Measurements from ENCODE around the gene SMG9.

Gene SMG9

GRCh38 chr19:43798546-43799409 is 44.0 kb upstream of the SMG9 start:
- TF ChIP-seq NFIC (IDR thresholded peaks at IDR 0.05), result peak; percentile 42; the same call in 1 of the 2 replicates
- TF ChIP-seq USF1 (IDR thresholded peaks at IDR 0.05), result peak; percentile 51; the same call in 1 of the 2 replicates
- TF ChIP-seq MAX (IDR thresholded peaks at IDR 0.05), result peak; percentile 74
- TF ChIP-seq ZBTB7A (IDR thresholded peaks at IDR 0.05; ENCODE audit: low read depth), result no peak

- no peak for TF ChIP-seq REST (IDR thresholded peaks at IDR 0.05; ENCODE audit: low read depth)
- no peak for TF ChIP-seq TCF12 (IDR thresholded peaks at IDR 0.05; ENCODE audit: low read depth)
- TF ChIP-seq EGR1 (IDR thresholded peaks at IDR 0.05), result no peak
- TF ChIP-seq ZBTB7A (IDR thresholded peaks at IDR 0.05; ENCODE audit: low read depth), result no peak
- TF ChIP-seq CEBPB (IDR thresholded peaks at IDR 0.05), result no peak
- TF ChIP-seq YY1 (IDR thresholded peaks at IDR 0.05; ENCODE audit: low read depth), result no peak
These were observed 43.3 kb upstream of the SMG9 start for GRCh38 chr19:43798026-43798545.

- TF ChIP-seq USF1 (IDR thresholded peaks at IDR 0.05) (no peak), CEBPB (IDR thresholded peaks at IDR 0.05) (no peak), NFIC (IDR thresholded peaks at IDR 0.05) (no peak), TAF1 (IDR thresholded peaks at IDR 0.05; ENCODE audit: low read depth) (no peak), EGR1 (IDR thresholded peaks at IDR 0.05) (no peak), TCF12 (IDR thresholded peaks at IDR 0.05; ENCODE audit: low read depth) (no peak), FOXM1 (IDR thresholded peaks at IDR 0.05; ENCODE audit: borderline replicate concordance, low read depth) (no peak), YY1 (IDR thresholded peaks at IDR 0.05; ENCODE audit: low read depth) (no peak), RAD21 (IDR thresholded peaks at IDR 0.05; ENCODE audit: low read depth) (no peak), EP300 (IDR thresholded peaks at IDR 0.05; ENCODE audit: borderline replicate concordance) (no peak), TEAD4 (IDR thresholded peaks at IDR 0.05) (no peak), ZBTB7A (IDR thresholded peaks at IDR 0.05; ENCODE audit: low read depth) (no peak)
These were observed 42.8 kb upstream of the SMG9 start for GRCh38 chr19:43797556-43797955.

GRCh38 chr19:43797118-43797517 is 42.4 kb upstream of the SMG9 start:
- TF ChIP-seq TAF1 (IDR thresholded peaks at IDR 0.05; ENCODE audit: low read depth), result no peak

- TF ChIP-seq EGR1 (IDR thresholded peaks at IDR 0.05) (no peak), MAX (IDR thresholded peaks at IDR 0.05) (no peak), TCF12 (IDR thresholded peaks at IDR 0.05; ENCODE audit: low read depth) (no peak)
These were observed 35.8 kb upstream of the SMG9 start for GRCh38 chr19:43790587-43790986.

- TF ChIP-seq NFIC (IDR thresholded peaks at IDR 0.05) (no peak), TEAD4 (IDR thresholded peaks at IDR 0.05) (0 out of 2 replicates have a peak, but pooled peaks have one; percentile 23), EP300 (IDR thresholded peaks at IDR 0.05; ENCODE audit: borderline replicate concordance) (no peak), RAD21 (IDR thresholded peaks at IDR 0.05; ENCODE audit: low read depth) (no peak), REST (IDR thresholded peaks at IDR 0.05; ENCODE audit: low read depth) (peak; percentile 98), TCF12 (IDR thresholded peaks at IDR 0.05; ENCODE audit: low read depth) (no peak), TAF1 (IDR thresholded peaks at IDR 0.05; ENCODE audit: low read depth) (no peak), MAX (IDR thresholded peaks at IDR 0.05) (no peak), USF1 (IDR thresholded peaks at IDR 0.05) (no peak), CEBPB (IDR thresholded peaks at IDR 0.05) (0 out of 2 replicates have a peak, but pooled peaks have one; percentile 8), EGR1 (IDR thresholded peaks at IDR 0.05) (no peak), ZBTB7A (IDR thresholded peaks at IDR 0.05; ENCODE audit: low read depth) (no peak), YY1 (IDR thresholded peaks at IDR 0.05; ENCODE audit: low read depth) (no peak), CREB1 (IDR thresholded peaks at IDR 0.05; ENCODE audit: low read depth) (no peak)
These were observed 34.3 kb upstream of the SMG9 start for GRCh38 chr19:43789029-43789428.
